Activated CD8-positive, alpha-beta T cell treated with anti-CD3 and anti-CD28 coated beads for 36 hours (primary cell): ENCODE measurements around the gene HOXC11. TPM values are rescaled to one million over a fixed set of nuclear protein-coding genes. Genes with fewer than 3 reads are reported as not detected.

ENCODE experiments used
- ATAC-seq: fragments of 200-7000 bp; cut with Tn5 transposase; one replicate; pipeline ENCODE4 v1.10.0; 2021; ENCODE audit warnings: mild to moderate bottlenecking, moderate library complexity
- CTCF ChIA-PET: fragments of 350-600 bp; sonication (Branson Sonifier 250); formaldehyde crosslinking; loops from one replicate; lab custom pipeline; 2021; ENCODE audit warnings: antibody characterized with exemption; lab: Charles Lee
- POLR2A ChIA-PET: fragments of 350-600 bp; sonication (Branson Sonifier 250); formaldehyde crosslinking; loops from one replicate; lab custom pipeline; 2021; ENCODE audit warnings: antibody characterized with exemption; lab: Charles Lee
- DNase-seq: peaks from one replicate; pipeline ENCODE4 v3.0.0-alpha.2; 2020
- H3K27ac Mint-ChIP-seq: one replicate; pipeline ENCODE4 v1.8.0; 2021; ENCODE audit warnings: mild to moderate bottlenecking, mixed read lengths
- H3K27me3 Mint-ChIP-seq: one replicate; pipeline ENCODE4 v1.8.0; 2021; ENCODE audit warnings: mixed read lengths
- H3K36me3 Mint-ChIP-seq: one replicate; pipeline ENCODE4 v1.8.0; 2021; ENCODE audit warnings: low read depth, mixed read lengths
- H3K4me1 Mint-ChIP-seq: one replicate; pipeline ENCODE4 v1.8.0; 2021; ENCODE audit warnings: low read depth, mixed read lengths
- H3K4me3 Mint-ChIP-seq: one replicate; pipeline ENCODE4 v1.8.0; 2021; ENCODE audit warnings: mild to moderate bottlenecking, moderate library complexity, mixed read lengths
- H3K9me3 Mint-ChIP-seq: one replicate; pipeline ENCODE4 v1.8.0; 2021; ENCODE audit warnings: mixed read lengths
- intact Hi-C: fragments of 100-400 bp; cut with micrococcal nuclease; formaldehyde crosslinking; loops from one replicate; pipeline ENCODE4 v1.10.0; 2022
- total RNA-seq, 2 experiments: library from RNA; stranded (reverse); gene quantifications; one replicate each; pipeline ENCODE4 v1.2.3, GENCODE V29; 2021
- TF ChIP-seq, protein P1 (sequence below): fragments of 200-600 bp; IDR thresholded peaks from one replicate; pipeline ENCODE4 v1.8.0; 2022; ENCODE audit warnings: antibody characterized with exemption, mild to moderate bottlenecking

The HOXC11 gene
- total RNA-seq, 2 experiments from 2014 or later, result not detected

GRCh38 chr12:53948650-53949593 lies 24.0 kb upstream of the HOXC11 start:
- H3K4me1 Mint-ChIP-seq, result peaks cover 7% of the 10 kb centered on the region
- TF ChIP-seq, protein P1, sequence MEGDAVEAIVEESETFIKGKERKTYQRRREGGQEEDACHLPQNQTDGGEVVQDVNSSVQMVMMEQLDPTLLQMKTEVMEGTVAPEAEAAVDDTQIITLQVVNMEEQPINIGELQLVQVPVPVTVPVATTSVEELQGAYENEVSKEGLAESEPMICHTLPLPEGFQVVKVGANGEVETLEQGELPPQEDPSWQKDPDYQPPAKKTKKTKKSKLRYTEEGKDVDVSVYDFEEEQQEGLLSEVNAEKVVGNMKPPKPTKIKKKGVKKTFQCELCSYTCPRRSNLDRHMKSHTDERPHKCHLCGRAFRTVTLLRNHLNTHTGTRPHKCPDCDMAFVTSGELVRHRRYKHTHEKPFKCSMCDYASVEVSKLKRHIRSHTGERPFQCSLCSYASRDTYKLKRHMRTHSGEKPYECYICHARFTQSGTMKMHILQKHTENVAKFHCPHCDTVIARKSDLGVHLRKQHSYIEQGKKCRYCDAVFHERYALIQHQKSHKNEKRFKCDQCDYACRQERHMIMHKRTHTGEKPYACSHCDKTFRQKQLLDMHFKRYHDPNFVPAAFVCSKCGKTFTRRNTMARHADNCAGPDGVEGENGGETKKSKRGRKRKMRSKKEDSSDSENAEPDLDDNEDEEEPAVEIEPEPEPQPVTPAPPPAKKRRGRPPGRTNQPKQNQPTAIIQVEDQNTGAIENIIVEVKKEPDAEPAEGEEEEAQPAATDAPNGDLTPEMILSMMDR, result no peak
- no peak overlapping the region for H3K4me3 Mint-ChIP-seq
- DNase-seq (no peak), ATAC-seq (no peak)
- CTCF ChIA-PET, result interaction anchor here (1.6 kb wide), 1 partner anchor 58 kb away, joined by 3 read pairs; no protein-coding TSS in a partner anchor
- H3K27me3 Mint-ChIP-seq, result peaks cover 93% of the 10 kb centered on the region
- no peaks in the 10 kb centered on the region for H3K36me3 Mint-ChIP-seq
- intact Hi-C loops, result no loop called here
- POLR2A ChIA-PET, result no interaction called here
- no peaks in the 10 kb centered on the region for H3K9me3 Mint-ChIP-seq
- H3K27ac Mint-ChIP-seq, result no peak overlapping the region

DNA sequence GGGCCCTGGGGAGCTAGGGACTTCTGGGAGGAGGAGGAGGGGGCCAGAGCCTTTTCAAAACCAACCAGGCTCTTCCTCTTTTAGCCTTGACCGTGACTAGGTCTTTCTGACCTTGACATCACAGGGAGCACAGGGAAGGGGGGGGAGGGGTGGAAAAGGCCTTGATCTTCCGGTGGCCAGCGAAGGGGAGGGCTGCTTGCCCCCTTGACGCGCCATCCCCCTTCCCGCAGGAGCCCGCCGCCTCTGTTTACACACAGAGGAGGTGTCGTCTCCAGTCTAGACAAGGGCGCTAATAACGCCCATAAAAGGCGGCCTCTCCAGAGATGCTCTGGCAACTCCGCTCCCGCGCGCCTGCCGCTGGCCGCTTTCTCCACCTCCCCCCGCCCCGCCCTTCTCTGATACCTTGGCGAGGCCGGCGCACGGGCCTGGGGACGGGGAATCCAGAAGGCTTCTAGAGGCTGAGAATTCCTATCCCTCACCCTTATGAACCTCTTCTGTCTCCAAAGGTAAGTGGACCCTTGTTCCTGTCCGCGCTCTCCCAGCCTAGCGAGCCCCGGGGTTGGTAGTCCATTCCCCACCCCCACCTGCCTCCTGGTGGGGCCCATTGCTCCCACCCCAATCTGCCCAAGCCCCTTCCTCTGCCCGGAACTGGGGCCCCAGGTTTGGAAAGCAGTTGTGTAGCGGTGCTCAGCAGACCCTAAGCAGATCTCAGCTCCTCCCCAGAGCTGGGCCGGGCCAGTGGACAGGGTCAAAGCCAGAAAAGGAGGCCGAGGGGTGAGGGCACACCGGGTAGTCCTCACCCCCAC lies 23.1 kb upstream of the HOXC11 start:
- Mint-ChIP-seq H3K4me3 (no peak overlapping the region), H3K27me3 (peaks cover 94% of the 10 kb centered on the region), H3K9me3 (no peaks in the 10 kb centered on the region), H3K36me3 (no peaks in the 10 kb centered on the region), H3K27ac (no peak overlapping the region), H3K4me1 (peaks cover 7% of the 10 kb centered on the region)
- ChIA-PET CTCF (interaction anchor here (0.6 to 1.6 kb wide), 3 partner anchors 57 to 395 kb away, joined by 3 read pairs; no protein-coding TSS in a partner anchor), POLR2A (no interaction called here)
- TF ChIP-seq, protein P1, result no peak
- ATAC-seq (no peak), DNase-seq (no peak)
- intact Hi-C loops, result no loop called here

DNA sequence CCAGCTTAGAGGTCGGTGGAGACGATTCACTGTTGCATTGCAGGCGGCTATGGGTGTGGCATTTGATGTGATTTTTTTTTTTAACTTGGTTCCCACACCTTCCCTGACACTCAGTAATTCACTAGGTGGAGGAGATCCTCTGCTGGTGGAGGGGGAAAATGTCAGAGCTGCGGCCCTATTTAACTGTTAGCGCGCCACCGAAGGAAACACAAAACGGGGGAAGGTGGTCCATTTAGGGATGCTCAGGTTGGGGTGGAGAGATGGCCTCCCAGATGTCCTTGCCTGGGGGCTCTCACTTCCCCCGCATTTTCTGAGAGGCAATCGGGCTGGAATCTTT lies 22.5 kb upstream of the HOXC11 start:
- H3K4me3 Mint-ChIP-seq, result no peak overlapping the region
- intact Hi-C loops, result no loop called here
- TF ChIP-seq, protein P1, result no peak
- peaks cover 7% of the 10 kb centered on the region for H3K4me1 Mint-ChIP-seq
- ChIA-PET POLR2A (no interaction called here), CTCF (interaction anchor here (0.6 to 1.0 kb wide), 2 partner anchors 258 to 394 kb away, joined by 3 read pairs; no protein-coding TSS in a partner anchor)
- ATAC-seq (no peak), DNase-seq (no peak)
- no peaks in the 10 kb centered on the region for H3K36me3 Mint-ChIP-seq
- no peak overlapping the region for H3K27ac Mint-ChIP-seq
- peaks cover 91% of the 10 kb centered on the region for H3K27me3 Mint-ChIP-seq
- H3K9me3 Mint-ChIP-seq, result no peaks in the 10 kb centered on the region

DNA sequence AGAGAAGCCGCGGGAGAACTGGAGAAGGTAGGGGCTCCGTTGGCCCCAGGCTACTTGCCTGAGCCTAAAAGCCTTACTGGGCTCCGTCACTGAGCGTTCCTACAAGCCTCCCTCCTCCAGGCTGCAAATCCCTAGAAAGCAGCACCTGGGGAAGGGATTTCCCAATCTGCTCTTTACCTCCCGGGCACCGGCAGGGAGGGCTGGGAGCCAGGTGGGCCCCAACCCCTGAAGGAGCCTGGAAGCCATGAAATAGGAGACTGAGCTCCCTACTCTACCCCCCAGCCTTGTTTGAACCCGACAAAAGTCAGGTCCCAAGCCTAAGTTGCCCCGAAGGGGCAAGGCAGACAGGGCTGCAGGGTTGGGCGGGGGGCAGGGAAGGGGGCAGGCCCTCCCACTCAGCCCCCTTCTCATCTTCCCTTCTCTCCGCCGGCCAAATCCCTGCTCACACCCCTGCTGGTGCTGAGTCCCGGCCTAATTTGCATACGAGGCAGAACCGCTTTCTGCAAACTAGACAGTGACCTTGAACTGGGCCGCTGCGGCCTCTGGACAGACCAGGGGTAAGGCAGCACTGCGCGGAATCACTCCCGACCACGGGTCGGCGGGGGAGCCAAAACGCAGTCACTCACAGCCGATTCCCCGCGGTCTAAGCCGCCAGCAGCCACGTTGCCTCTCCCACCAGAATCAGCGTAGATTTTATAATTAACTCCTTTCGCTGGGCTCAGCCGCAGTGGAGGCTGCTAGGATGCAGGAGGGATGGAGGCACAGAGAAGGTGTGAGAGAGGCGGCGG lies 21.9 kb upstream of the HOXC11 start:
- Mint-ChIP-seq H3K4me1 (peaks cover 9% of the 10 kb centered on the region), H3K36me3 (no peaks in the 10 kb centered on the region), H3K27me3 (peaks cover 91% of the 10 kb centered on the region), H3K4me3 (peak overlapping the region; percentile 5), H3K9me3 (no peaks in the 10 kb centered on the region), H3K27ac (no peak overlapping the region)
- ATAC-seq, result no peak
- TF ChIP-seq, protein P1, result no peak
- ChIA-PET CTCF (interaction anchor here (0.6 to 1.8 kb wide), 6 partner anchors 8 to 257 kb away, joined by 3 to 4 read pairs (median 3); no protein-coding TSS in a partner anchor), POLR2A (interaction anchor here (1.0 kb wide), 1 partner anchor 42 kb away, joined by 3 read pairs; no protein-coding TSS in a partner anchor)
- no peak for DNase-seq
- intact Hi-C loops, result no loop called here
